Measurements from ENCODE around the gene NACC1.
A peak's percentile ranks its signal among the peaks of the same experiment; 100 is the strongest.

Gene NACC1

DNA sequence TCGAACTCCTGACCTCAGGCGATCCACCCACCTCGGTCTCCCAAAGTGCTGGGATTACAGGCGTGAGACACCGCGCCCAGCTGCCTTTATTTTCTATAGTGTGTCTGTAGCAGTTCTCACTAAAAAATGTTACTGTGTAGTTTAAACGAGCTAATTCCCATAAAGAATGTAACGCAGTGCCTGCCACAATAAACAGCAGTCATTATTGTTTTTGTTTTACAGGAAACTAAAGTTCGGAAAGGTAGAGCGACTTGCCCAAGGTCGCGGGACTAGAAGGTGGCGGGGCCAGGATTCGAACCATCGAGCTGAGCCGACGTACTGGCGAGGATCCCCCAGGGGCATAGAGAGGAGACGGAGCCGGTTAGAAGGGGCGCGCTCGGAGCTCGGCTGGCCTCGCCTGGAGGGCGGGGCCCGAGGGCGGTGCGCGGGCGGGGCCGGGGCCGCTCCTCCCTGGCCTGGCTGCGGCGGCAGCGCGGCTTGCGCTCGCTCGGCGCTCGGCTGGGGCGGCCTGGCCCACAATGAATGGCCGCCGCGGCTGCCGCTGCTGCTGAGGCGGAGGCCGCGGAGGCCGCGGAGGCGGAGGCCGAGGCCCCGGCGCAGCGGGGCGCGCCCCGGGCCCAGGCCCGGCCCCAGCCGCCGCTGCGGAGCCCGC is at the start of gene NACC1:
Gene NACC1, plus strand, starts transcription at position 493 of the 652 bp plus-strand sequence. CDS start 16,944 bp downstream, outside the sequence.
- DNase-seq, result peak; percentile 93

GRCh38 chr19:13069415-13070359 is 48.4 kb upstream of the NACC1 start:
- DNase-seq, result no peak

- DNase-seq, result no peak
These were observed 47.5 kb upstream of the NACC1 start for GRCh38 chr19:13070425-13071140.

DNA sequence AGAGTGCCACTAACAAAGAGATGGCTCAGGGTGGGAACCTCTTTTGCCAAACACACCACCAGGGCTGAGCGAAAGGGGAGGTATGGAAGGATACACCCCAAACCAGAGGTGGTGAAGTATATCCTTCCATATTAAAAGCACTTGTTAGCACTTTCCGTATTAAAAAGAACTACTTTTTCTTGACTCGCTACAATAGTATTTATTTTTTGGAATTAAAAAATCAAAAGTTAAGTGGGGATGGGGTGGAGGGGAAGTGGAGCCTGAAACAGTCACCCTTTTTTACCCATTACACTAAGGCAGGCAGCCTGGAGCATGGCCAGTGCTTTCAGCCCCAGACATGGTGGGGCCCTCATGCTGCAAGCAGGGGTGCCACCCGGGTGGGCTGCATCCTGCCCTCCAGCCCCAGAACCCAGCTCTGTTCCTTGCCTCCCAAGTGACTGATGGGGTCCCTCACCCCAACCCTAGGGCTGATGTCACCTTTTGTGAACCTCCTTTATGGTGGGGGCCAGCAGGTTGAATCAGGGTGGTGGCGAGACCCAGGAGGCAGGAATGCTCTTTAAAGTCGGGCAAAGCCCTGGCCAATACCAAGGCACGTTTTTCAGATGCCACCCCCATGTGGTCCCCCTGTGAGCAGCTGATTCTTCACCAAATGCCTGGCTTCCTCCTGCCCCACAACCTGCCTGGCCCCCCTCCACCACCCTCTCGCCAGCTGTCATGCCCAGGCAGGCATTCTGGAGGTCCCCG is 46.4 kb upstream of the NACC1 start:
- DNase-seq, result no peak

- DNase-seq, result no peak
These were observed 45.7 kb upstream of the NACC1 start for GRCh38 chr19:13072188-13072908.

- DNase-seq, result no peak
These were observed 44.8 kb upstream of the NACC1 start for GRCh38 chr19:13073263-13073662.

DNA sequence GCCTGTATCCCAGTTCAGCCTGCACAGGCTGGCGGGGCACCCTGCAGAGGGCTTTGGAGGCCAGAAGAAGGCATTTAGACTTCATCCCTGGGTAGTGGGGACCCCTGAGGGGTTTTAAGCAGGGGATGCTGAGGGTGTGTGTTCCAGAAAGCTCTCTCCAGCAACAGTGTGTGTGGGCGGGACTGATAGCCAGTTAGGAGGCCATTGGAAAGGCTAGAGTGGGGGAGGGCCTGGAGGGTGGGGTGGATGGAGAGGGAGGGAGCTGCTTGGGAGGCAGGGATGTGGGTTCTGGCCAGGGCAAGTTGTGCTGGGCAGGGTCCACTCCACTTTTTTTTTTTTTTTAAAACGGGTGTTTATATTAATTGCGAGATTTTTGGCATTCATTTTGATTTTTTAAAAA is 43.7 kb upstream of the NACC1 start:
- no peak for DNase-seq

GRCh38 chr19:13076320-13076719 is 41.7 kb upstream of the NACC1 start:
- DNase-seq, result no peak

DNA sequence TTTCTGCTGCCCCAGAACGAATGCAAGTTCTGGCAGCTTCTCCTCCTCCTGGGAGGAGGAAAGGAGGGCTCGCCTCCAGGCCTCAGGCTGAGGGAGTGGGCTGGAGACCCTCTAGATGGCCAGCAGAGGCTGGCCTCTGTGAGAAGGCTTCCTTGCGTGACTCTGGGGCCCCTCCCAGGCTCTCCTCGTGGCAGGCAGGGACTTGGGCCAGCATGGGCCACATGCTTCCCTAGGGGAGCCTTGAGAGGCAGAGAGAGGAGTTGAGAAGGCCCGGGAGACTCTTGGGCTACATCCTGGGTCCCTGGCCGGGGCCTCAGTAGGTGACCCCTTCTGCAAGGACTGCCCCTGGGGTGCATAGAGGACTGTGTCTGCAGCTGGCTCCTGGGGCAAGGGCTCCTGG is 41.3 kb upstream of the NACC1 start:
- DNase-seq, result no peak

DNA sequence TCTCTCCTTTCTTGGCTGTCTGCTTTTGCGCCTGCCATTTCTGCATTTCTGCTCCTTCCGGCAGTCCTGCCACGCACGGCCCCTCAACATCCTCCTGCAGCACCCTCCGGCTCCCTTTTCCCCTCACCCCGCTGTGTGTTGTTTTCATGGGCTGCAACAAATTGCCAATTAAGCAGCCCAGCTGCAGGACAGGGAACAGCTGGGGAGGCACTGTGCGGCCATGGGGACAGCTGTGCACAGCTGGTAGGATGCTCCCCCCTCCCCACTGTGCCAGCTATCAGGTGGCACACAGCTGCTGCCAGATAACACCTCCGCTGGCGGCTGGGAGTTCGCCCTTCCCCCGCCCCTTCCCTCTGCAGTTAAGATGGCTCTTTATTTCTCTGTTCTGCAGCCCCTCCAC is 40.8 kb upstream of the NACC1 start:
- DNase-seq, result no peak

DNA sequence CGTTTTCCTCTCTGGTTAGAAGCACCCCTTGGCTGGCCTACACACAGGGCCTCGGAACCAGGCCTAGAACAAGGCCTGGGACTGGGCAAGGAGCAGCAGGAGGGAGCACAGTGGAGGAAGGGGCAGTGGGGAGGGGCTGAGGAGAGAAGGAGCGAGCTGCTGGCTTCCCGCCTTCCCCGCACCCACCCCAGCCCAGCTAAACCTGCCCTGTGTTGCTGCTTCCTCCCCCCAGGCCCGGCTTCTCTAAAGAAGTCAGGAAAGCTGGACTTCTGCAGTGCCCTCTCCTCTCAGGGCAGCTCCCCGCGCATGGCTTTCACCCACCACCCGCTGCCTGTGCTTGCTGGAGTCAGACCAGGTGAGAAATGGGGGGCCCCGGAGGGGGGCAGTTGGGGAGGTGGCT is 39.7 kb upstream of the NACC1 start:
- no peak for DNase-seq

DNA sequence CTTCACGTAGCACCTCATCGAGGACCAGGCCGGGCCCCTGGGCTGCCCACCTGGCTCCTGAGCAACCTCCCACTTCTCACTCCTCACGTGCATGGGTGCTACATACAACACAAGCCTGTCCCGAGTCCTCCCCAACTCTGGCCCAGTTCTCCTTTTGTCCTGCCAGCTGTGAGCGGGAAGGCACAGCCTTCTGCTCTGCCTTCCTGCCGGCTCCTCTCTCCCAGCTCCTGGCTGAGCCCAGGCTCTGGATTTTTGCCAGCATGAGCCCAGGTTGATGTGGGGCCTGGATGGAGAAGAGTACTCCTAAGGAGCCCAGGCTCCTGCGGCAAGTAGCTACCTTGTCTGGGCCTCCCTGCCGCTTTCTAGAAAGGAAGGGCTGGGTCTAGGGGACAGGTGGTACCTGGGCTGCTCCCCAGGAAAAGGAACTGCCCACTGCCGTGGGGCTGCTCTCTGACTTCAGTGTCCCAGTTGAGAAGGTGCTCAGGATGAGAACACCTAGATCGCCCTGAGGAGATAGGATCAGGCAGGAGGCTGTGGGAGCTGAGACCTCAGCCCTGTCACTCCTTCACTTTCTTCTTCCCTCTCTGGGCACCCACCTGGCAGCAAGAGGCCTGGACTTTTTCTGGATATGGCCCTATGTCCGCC is 39.0 kb upstream of the NACC1 start:
- DNase-seq, result no peak

GRCh38 chr19:13079542-13079986 is 38.5 kb upstream of the NACC1 start:
- no peak for DNase-seq

GRCh38 chr19:13082192-13083007 is 35.7 kb upstream of the NACC1 start:
- DNase-seq, result no peak

GRCh38 chr19:13083008-13083404 is 35.1 kb upstream of the NACC1 start:
- no peak for DNase-seq

DNA sequence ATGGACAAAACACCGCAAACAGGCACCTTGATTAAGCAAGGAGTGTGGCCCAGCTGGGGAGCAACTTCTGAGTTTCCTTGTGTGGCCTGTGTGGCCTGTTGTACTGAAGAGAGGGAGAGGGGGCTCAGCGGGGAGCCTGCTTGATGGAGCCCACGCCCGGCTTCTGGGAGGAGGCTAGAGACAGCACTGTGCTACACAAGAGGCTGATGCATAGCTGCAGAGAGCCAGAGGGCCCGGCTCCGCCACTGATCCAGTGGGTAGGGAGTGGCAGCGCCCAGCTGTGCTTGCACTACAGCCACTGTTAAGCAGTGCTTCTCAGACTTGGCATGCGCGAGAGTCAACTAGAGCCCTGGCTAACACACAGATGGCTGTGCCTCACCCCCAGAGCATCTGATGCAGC is 34.4 kb upstream of the NACC1 start:
- DNase-seq, result no peak

DNA sequence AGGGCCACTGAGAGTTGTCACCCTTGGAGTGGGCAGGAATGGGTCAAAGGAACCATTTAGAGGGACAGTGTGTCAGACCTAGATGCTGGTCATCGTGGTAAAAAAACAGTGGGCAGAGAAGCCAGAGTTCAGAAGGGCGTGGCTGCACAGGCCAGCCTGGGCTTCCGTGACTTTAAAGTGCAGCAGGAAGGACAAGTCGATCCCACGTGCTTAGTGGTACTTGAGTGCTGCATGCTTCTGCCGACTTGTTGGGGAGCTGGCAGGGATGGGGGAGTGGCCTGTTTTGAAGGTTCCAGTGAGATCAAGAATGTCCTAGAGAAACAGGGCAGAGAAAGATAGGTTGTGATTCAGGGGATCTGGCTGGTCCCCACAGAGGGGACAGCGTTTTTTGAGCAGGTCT is 32.4 kb upstream of the NACC1 start:
- no peak for DNase-seq

DNA sequence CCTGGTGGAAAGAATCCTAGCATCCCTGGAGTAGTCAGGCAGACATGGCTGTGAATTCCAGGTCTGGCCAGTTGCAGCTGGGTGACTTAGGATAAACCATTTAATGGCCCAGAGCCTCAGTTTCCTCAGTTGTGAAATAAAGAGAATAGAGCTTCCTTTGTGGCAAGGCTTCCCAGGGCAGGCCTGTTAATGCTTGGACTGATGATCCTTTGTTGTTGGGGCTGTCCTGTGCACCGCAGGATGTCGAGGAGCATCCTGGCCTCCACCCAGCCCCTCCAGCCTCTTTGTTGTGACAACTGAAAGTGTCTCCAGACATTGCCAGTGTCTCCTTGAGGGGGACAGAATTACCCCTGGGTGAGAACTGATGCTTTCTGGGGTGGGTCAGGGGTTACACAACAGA is 31.7 kb upstream of the NACC1 start:
- DNase-seq, result no peak

- DNase-seq, result no peak
These were observed 30.8 kb upstream of the NACC1 start for GRCh38 chr19:13087295-13087694.

DNA sequence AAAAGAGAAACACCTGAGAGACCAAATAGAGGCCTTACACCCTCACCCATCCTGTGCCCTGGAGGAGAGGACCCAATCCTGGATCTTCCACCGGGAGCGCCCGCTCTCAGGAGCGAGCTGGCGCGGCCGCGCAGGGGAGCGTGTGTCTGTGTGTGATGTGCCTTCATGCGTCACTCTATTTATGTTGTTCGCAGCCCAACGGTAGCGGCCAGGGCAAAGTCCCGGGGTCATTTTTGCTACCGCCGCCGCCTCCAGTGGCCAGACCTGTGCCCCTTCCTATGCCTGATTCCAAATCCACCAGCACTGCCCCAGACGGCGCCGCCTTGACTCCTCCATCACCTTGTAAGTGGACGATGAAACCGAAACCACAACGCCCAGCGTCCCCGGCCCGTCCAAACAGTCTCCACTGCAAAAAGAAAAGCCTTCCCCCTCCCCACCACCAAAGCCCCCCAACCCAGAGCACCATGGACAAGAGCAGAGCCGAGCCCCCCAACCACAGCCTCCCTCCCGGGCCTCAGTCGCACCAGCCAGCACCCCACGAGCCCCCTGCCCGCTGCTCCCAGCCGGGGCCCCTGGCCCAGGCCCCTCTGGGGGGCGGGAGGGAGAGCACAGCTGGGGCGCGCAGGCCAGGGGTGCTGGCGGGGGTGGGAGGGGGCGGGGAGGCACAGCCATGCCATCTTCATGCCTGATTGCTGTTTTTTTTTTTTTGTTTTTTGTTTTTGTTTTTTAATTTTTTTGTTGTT is 30.1 kb upstream of the NACC1 start:
- DNase-seq, result no peak
